SK-N-SH (cell line): ENCODE measurements around the gene PSMD6. TPM values are rescaled to one million over a fixed set of nuclear protein-coding genes. Genes with fewer than 3 reads are reported as not detected.
A peak's percentile ranks its signal among the peaks of the same experiment; 100 is the strongest.

ENCODE experiments used
- CTCF ChIA-PET: fragments of 300-600, 350-600 bp; formaldehyde crosslinking; extraction: SDS; loops from one replicate; lab custom pipeline; 2021; lab: Yijun Ruan, JAX
- POLR2A ChIA-PET: fragments of 350-600 bp; sonication (Branson Sonifier 250); formaldehyde crosslinking; extraction: SDS; loops from one replicate; lab custom pipeline; 2020; ENCODE audit warnings: antibody characterized with exemption, inconsistent platforms; lab: Yijun Ruan, JAX
- DNase-seq: peaks from one replicate; pipeline ENCODE4 v3.0.0; 2012
- H2AFZ ChIP-seq: fragments of 200-600 bp; sonication (generic); 2 replicates; pipeline ENCODE4 v1.8.1; 2016; ENCODE audit warnings: antibody characterized with exemption, mild to moderate bottlenecking, low read depth
- H3F3A ChIP-seq: fragments of 200-600 bp; sonication (generic); replicated peaks from 2 replicates; pipeline ENCODE3; 2016; ENCODE audit warnings: antibody characterized with exemption, mild to moderate bottlenecking; ENCODE audit not compliant: insufficient read depth
- H3K27ac ChIP-seq, 2 experiments: fragments of 200-500 bp in 1 of 2; fragments of 200-600 bp in 1 of 2; sonication (Bioruptor generic) in 1 of 2; sonication (generic), shearing (Covaris generic) in 1 of 2; 2 replicates each; pipeline versions ENCODE4 v1.5.1 to v1.6.1; 2014 to 2016; ENCODE audit warnings: low read depth in 2 of 2, inconsistent platforms in 1 of 2, low read length in 1 of 2, mild to moderate bottlenecking in 1 of 2, mixed read lengths in 1 of 2
- H3K27me3 ChIP-seq: fragments of 200-600 bp; sonication (generic), shearing (Covaris generic); 2 replicates; pipeline ENCODE4 v1.6.1; 2016; ENCODE audit warnings: mixed run types; ENCODE audit not compliant: insufficient read depth
- H3K36me3 ChIP-seq, 2 experiments: fragments of 200-500 bp in 1 of 2; fragments of 200-600 bp in 1 of 2; sonication (Bioruptor generic) in 1 of 2; sonication (generic) in 1 of 2; replicated peaks in 1 of 2; 2 replicates each; pipeline versions ENCODE3 to v1.5.1; 2014 to 2016; ENCODE audit warnings: low read length in 1 of 2, mild to moderate bottlenecking in 1 of 2; ENCODE audit not compliant: insufficient read depth in 2 of 2, control insufficient read depth in 1 of 2
- H3K4me1 ChIP-seq, 2 experiments: fragments of 200-500 bp in 1 of 2; fragments of 200-600 bp in 1 of 2; sonication (Bioruptor generic) in 1 of 2; sonication (generic), shearing (Covaris generic) in 1 of 2; 2 replicates each; pipeline versions ENCODE4 v1.5.1 to v1.6.1; 2014 to 2016; ENCODE audit warnings: low read depth in 1 of 2, low read length in 1 of 2, mixed run types in 1 of 2; ENCODE audit not compliant: insufficient read depth in 2 of 2, control insufficient read depth in 1 of 2
- H3K4me2 ChIP-seq: fragments of 200-600 bp; sonication (generic), shearing (Covaris generic); 2 replicates; pipeline ENCODE4 v1.6.1; 2017; ENCODE audit warnings: mixed run types
- H3K4me3 ChIP-seq, 2 experiments: fragments of 200-500 bp in 1 of 2; fragments of 200-600 bp in 1 of 2; sonication (Bioruptor generic) in 1 of 2; sonication (generic), shearing (Covaris generic) in 1 of 2; 2 replicates each; pipeline versions ENCODE4 v1.5.1 to v1.8.1; 2014 to 2016; ENCODE audit warnings: low read depth in 2 of 2, inconsistent platforms in 1 of 2, low read length in 1 of 2, mild to moderate bottlenecking in 1 of 2, mixed read lengths in 1 of 2, moderate library complexity in 1 of 2
- H3K79me2 ChIP-seq: fragments of 200-600 bp; sonication (generic); 2 replicates; pipeline ENCODE4 v1.8.1; 2017; ENCODE audit warnings: mild to moderate bottlenecking; ENCODE audit not compliant: insufficient read depth
- H3K9ac ChIP-seq: fragments of 200-600 bp; sonication (generic); 2 replicates; pipeline ENCODE4 v1.6.1; 2017; ENCODE audit warnings: mixed run types
- H3K9me2 ChIP-seq: fragments of 200-600 bp; sonication (generic); 2 replicates; pipeline ENCODE4 v1.6.1; 2017; ENCODE audit warnings: mixed run types
- H3K9me3 ChIP-seq: fragments of 200-600 bp; sonication (generic); 2 replicates; pipeline ENCODE4 v1.6.1; 2017; ENCODE audit warnings: mixed run types, mild to moderate bottlenecking, moderate library complexity
- H4K20me1 ChIP-seq: fragments of 200-600 bp; sonication (generic); 2 replicates; pipeline ENCODE4 v1.6.1; 2017; ENCODE audit warnings: mild to moderate bottlenecking, mixed run types; ENCODE audit not compliant: insufficient read depth
- CTCF ChIP-seq: fragments of 200-600 bp; sonication (generic); IDR thresholded peaks from 2 replicates; pipeline ENCODE4 v1.6.1; 2017; ENCODE audit warnings: antibody characterized with exemption, mild to moderate bottlenecking, moderate library complexity
- ELF1 ChIP-seq: IDR thresholded peaks from 2 replicates; pipeline ENCODE4 v1.4.0; 2012
- FOXM1 ChIP-seq: IDR thresholded peaks from 2 replicates; pipeline ENCODE4 v1.4.0; 2012; ENCODE audit warnings: low read depth, mild to moderate bottlenecking
- IRF3 ChIP-seq: fragments of 150-350 bp; IDR thresholded peaks from 2 replicates; pipeline ENCODE4 v1.6.1; 2016; ENCODE audit warnings: mild to moderate bottlenecking, low read depth, low read length
- JUND ChIP-seq: IDR thresholded peaks from 2 replicates; pipeline ENCODE4 v1.4.0; 2012
- MAX ChIP-seq: IDR thresholded peaks from 2 replicates; pipeline ENCODE4 v1.4.0; 2012; ENCODE audit warnings: low read depth
- POLR2AphosphoS5 ChIP-seq: IDR thresholded peaks from 2 replicates; pipeline ENCODE4 v1.6.1; 2012; ENCODE audit warnings: low read depth, low read length
- REST ChIP-seq: IDR thresholded peaks from 2 replicates; pipeline ENCODE4 v1.6.1; 2012; ENCODE audit warnings: mild to moderate bottlenecking, low read depth, low read length, moderate library complexity
- RFX5 ChIP-seq: IDR thresholded peaks from 2 replicates; pipeline ENCODE4 v1.6.1; 2012; ENCODE audit warnings: mild to moderate bottlenecking, improper control_type of control experiment, low read length
- RXRA ChIP-seq: IDR thresholded peaks from 2 replicates; pipeline ENCODE4 v1.4.0; 2012; ENCODE audit warnings: low read depth, mild to moderate bottlenecking, borderline replicate concordance
- SMC3 ChIP-seq: IDR thresholded peaks from 2 replicates; pipeline ENCODE4 v1.6.1; 2012; ENCODE audit warnings: low read depth, low read length, improper control_type of control experiment
- TAF1 ChIP-seq: IDR thresholded peaks from 2 replicates; pipeline ENCODE4 v1.6.1; 2012; ENCODE audit warnings: low read depth, mild to moderate bottlenecking, low read length, moderate library complexity, borderline replicate concordance
- TEAD4 ChIP-seq: IDR thresholded peaks from 2 replicates; pipeline ENCODE4 v1.4.0; 2012; ENCODE audit warnings: mild to moderate bottlenecking, borderline replicate concordance; ENCODE audit not compliant: insufficient read depth
- USF2 ChIP-seq: fragments of 150-350 bp; IDR thresholded peaks from 2 replicates; pipeline ENCODE4 v1.6.1; 2017; ENCODE audit warnings: antibody characterized with exemption, low read length, low read depth, borderline replicate concordance
- ZBTB33 ChIP-seq: IDR thresholded peaks from 2 replicates; pipeline ENCODE4 v1.4.0; 2012; ENCODE audit warnings: low read depth, borderline replicate concordance
- WGBS: methylation state at CpG from one replicate; pipeline ENCODE4 v1.1.6; 2017; ENCODE audit warnings: low lambda C conversion rate; 5-methylcytosine and 5-hydroxymethylcytosine counted together
- polyA plus RNA-seq, 3 experiments: library from polyadenylated mRNA; depleted of rRNA; stranded (reverse); fragments of >200 nt; gene quantifications; 2 replicates each; pipeline ENCODE4 v1.2.3, GENCODE V29; 2012

Gene PSMD6
- polyA plus RNA-seq, 1 of the 3 experiments (the other 2 are of a cell fraction): 90.3 TPM

GRCh38 chr3:64047787-64048186 lies 24.5 kb upstream of the PSMD6 start:
- Histone ChIP-seq H3K27ac (no peak overlapping the region), H3K9me2 (no peaks in the 10 kb centered on the region), H3K4me2 (no peak overlapping the region), H3K79me2 (no peaks in the 10 kb centered on the region), H3F3A (no peaks in the 10 kb centered on the region), H3K36me3 (no peaks in the 10 kb centered on the region), H2AFZ (peak overlapping the region; percentile 42; the same call in 1 of the 2 replicates), H3K27me3 (no peaks in the 10 kb centered on the region), H3K9me3 (no peaks in the 10 kb centered on the region), H3K4me3 (no peak overlapping the region), H3K9ac (no peak overlapping the region), H4K20me1 (no peaks in the 10 kb centered on the region), H3K4me1 (no peaks in the 10 kb centered on the region)
- TF ChIP-seq POLR2AphosphoS5: no peak
- TF ChIP-seq TAF1: no peak
- no peak for TF ChIP-seq USF2
- no peak for TF ChIP-seq SMC3
- WGBS: 96% methylated on average over 7 of the region's 7 CpGs
- POLR2A ChIA-PET: no interaction called here
- DNase-seq: no peak
- CTCF ChIA-PET: interaction anchor here (3.0 kb wide), 1 partner anchor 17 kb away, joined by 10 read pairs; no protein-coding TSS in a partner anchor

GRCh38 chr3:64046996-64047594 lies 23.8 kb upstream of the PSMD6 start:
- H3K27me3 ChIP-seq: no peaks in the 10 kb centered on the region
- no peaks in the 10 kb centered on the region for H3K4me1 ChIP-seq
- H3K4me3 ChIP-seq: no peak overlapping the region
- no peaks in the 10 kb centered on the region for H3K9me3 ChIP-seq
- no peaks in the 10 kb centered on the region for H4K20me1 ChIP-seq
- no peaks in the 10 kb centered on the region for H3K36me3 ChIP-seq
- no peak for DNase-seq
- no peaks in the 10 kb centered on the region for H3F3A ChIP-seq
- H3K27ac ChIP-seq: no peak overlapping the region
- H2AFZ ChIP-seq: no peak overlapping the region
- POLR2A ChIA-PET: no interaction called here
- H3K4me2 ChIP-seq: no peak overlapping the region
- no peaks in the 10 kb centered on the region for H3K79me2 ChIP-seq
- 82% methylated on average over 6 of the region's 6 CpGs for WGBS
- CTCF ChIA-PET: interaction anchor here (0.7 kb wide), 1 partner anchor 17 kb away, joined by 3 read pairs; no protein-coding TSS in a partner anchor
- H3K9ac ChIP-seq: no peak overlapping the region
- no peaks in the 10 kb centered on the region for H3K9me2 ChIP-seq
- TF ChIP-seq IRF3: no peak
- TF ChIP-seq ELF1: no peak
- no peak for TF ChIP-seq JUND
- no peak for TF ChIP-seq ZBTB33
- no peak for TF ChIP-seq TEAD4
- no peak for TF ChIP-seq RXRA
- TF ChIP-seq RFX5: no peak
- no peak for TF ChIP-seq USF2
- TF ChIP-seq FOXM1: no peak
- no peak for TF ChIP-seq REST
- no peak for TF ChIP-seq CTCF
- no peak for TF ChIP-seq MAX
